ENCODE data around the gene GNGT2. TPM values are rescaled to one million over a fixed set of nuclear protein-coding genes. Genes with fewer than 3 reads are reported as not detected.

The GNGT2 gene
- polyA plus RNA-seq, 1 donor from 2014 or later, result not detected

GRCh38 chr17:49156256-49156655 lies 54.1 kb downstream of the GNGT2 start:
- Histone ChIP-seq H3K4me3 (ENCODE audit: low read length) (no peak overlapping the region), H3F3A (ENCODE audit: insufficient read depth, low read length, poor library complexity, severe bottlenecking) (no peaks in the 10 kb centered on the region), H2AFZ (ENCODE audit: low read depth, low read length) (no peak overlapping the region), H3K27ac (ENCODE audit: low read length) (no peak overlapping the region), H3K4me2 (ENCODE audit: low read length) (no peak overlapping the region), H3K9ac (ENCODE audit: low read length) (no peak overlapping the region), H3K9me2 (ENCODE audit: insufficient read depth, low read length) (no peaks in the 10 kb centered on the region), H3K79me2 (replicated peaks; ENCODE audit: insufficient read depth, low read length) (no peaks in the 10 kb centered on the region), H3K27me3 (ENCODE audit: insufficient read depth, low read depth, low read length) (no peaks in the 10 kb centered on the region), H3K36me3 (ENCODE audit: insufficient read depth, low read length) (no peaks in the 10 kb centered on the region), H3K9me3 (ENCODE audit: low read length) (no peaks in the 10 kb centered on the region), H4K20me1 (ENCODE audit: insufficient read depth) (no peaks in the 10 kb centered on the region)
- TF ChIP-seq SMC3 (conservative IDR thresholded peaks at IDR 0.05; ENCODE audit: poor library complexity) (no peak), REST (IDR thresholded peaks at IDR 0.05; ENCODE audit: borderline replicate concordance) (no peak), EP300 (conservative IDR thresholded peaks at IDR 0.05; ENCODE audit: poor library complexity, severe bottlenecking) (no peak), CTCF (IDR thresholded peaks at IDR 0.05; ENCODE audit: poor library complexity, severe bottlenecking) (no peak), MXI1 (conservative IDR thresholded peaks at IDR 0.05; ENCODE audit: poor library complexity, severe bottlenecking) (no peak), POLR2AphosphoS5 (IDR thresholded peaks at IDR 0.05) (no peak), RAD21 (conservative IDR thresholded peaks at IDR 0.05) (no peak), EZH2 (IDR thresholded peaks at IDR 0.05; ENCODE audit: borderline replicate concordance, insufficient read depth, low read length, poor library complexity, severe bottlenecking) (no peak), TAF1 (IDR thresholded peaks at IDR 0.05; ENCODE audit: low read depth) (no peak)

Other genes with a start within 250 kb of the GNGT2 start
- gene GIP, start 242.0 kb downstream of the GNGT2 start, polyA plus RNA-seq, result not detected in 2 replicates
- gene IGF2BP1, start 213.2 kb downstream of the GNGT2 start, polyA plus RNA-seq, result 13.0 and 13.9 TPM in 2 replicates
- gene B4GALNT2, start 77.8 kb downstream of the GNGT2 start, polyA plus RNA-seq, result not detected in 2 replicates
- not detected in 2 replicates for gene ABI3, start 133 bp upstream of the GNGT2 start, polyA plus RNA-seq
- gene PHOSPHO1, start 20.2 kb upstream of the GNGT2 start, polyA plus RNA-seq, result not detected in 2 replicates
- 16.8 and 26.7 TPM in 2 replicates for gene ZNF652, start 151.7 kb upstream of the GNGT2 start, polyA plus RNA-seq
- gene PHB1, start 204.3 kb upstream of the GNGT2 start, polyA plus RNA-seq, result 87.8 and 99.0 TPM in 2 replicates

Data from neural cell (in vitro differentiated cells).